ENCODE measurements around the gene GRIA1.

The GRIA1 gene

GRCh38 chr5:153630546-153630945, 140.1 kb downstream of the GRIA1 start:
- ATAC-seq (peak; percentile 14), DNase-seq (ENCODE audit: low spot score in 2 of 2) (no peak)
- Mint-ChIP-seq H3K4me1 (no peaks in the 10 kb centered on the region), H3K9me3 (peaks cover 3% of the 10 kb centered on the region), H3K4me3 (no peak overlapping the region), H3K36me3 (no peaks in the 10 kb centered on the region), H3K27ac (no peak overlapping the region)

GRCh38 chr5:153632748-153633290, 142.3 kb downstream of the GRIA1 start:
- no peaks in the 10 kb centered on the region for H3K36me3 Mint-ChIP-seq
- no peak overlapping the region for H3K4me3 Mint-ChIP-seq
- peaks cover 3% of the 10 kb centered on the region for H3K9me3 Mint-ChIP-seq
- ATAC-seq (no peak), DNase-seq (ENCODE audit: low spot score in 2 of 2) (no peak)
- no peaks in the 10 kb centered on the region for H3K4me1 Mint-ChIP-seq
- no peak overlapping the region for H3K27ac Mint-ChIP-seq

- no peak for ATAC-seq
- no peak overlapping the region for H3K27ac Mint-ChIP-seq
- no peaks in the 10 kb centered on the region for H3K4me1 Mint-ChIP-seq
- no peaks in the 10 kb centered on the region for H3K36me3 Mint-ChIP-seq
- DNase-seq (ENCODE audit: low spot score in 2 of 2) = no peak
- H3K4me3 Mint-ChIP-seq = no peak overlapping the region
- H3K9me3 Mint-ChIP-seq = peaks cover 3% of the 10 kb centered on the region
These were observed 146.4 kb downstream of the GRIA1 start for GRCh38 chr5:153636670-153637451.

- no peak overlapping the region for H3K27ac Mint-ChIP-seq
- no peaks in the 10 kb centered on the region for H3K36me3 Mint-ChIP-seq
- no peaks in the 10 kb centered on the region for H3K4me1 Mint-ChIP-seq
These were observed 149.8 kb downstream of the GRIA1 start for GRCh38 chr5:153640293-153640692.

DNA sequence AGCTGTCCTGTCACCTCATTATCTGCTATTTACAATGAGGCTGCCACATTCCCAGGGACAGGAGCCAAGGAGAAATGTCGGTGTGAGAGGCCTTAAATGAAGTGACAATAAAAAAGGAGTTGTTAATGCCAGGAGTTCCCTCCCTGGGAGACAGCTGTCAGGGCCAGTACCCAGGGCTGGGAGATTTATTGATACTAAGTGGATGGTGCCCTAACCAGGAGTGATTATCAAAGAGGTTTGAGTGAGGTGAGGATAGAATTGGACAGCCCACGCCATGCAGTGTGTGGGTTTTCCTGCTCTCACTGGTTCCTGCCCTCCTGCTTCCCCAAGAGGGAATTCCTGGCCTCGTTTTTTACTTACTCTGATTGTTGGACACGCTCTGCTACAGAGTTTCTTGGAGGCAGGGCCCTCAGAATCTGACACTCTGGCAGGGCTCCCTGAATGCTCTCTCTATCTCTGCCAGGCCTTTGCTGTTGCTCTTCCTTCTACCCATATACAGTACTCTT, 150.8 kb downstream of the GRIA1 start:
- Mint-ChIP-seq H3K27ac (no peak overlapping the region), H3K4me1 (no peaks in the 10 kb centered on the region)
- ATAC-seq = no peak

More at GRCh38 chr5:153640293-153640692, 149.8 kb downstream of the GRIA1 start:
- H3K4me3 Mint-ChIP-seq = no peak overlapping the region
- H3K9me3 Mint-ChIP-seq = no peaks in the 10 kb centered on the region
- ATAC-seq (no peak), DNase-seq (ENCODE audit: low spot score in 2 of 2) (no peak)

GRCh38 chr5:153654504-153655200, 164.2 kb downstream of the GRIA1 start:
- Mint-ChIP-seq H3K36me3 (no peaks in the 10 kb centered on the region), H3K4me3 (no peak overlapping the region), H3K9me3 (no peaks in the 10 kb centered on the region), H3K27ac (no peak overlapping the region), H3K4me1 (no peaks in the 10 kb centered on the region)
- DNase-seq (ENCODE audit: low spot score in 2 of 2) (no peak), ATAC-seq (no peak)

More for the DNA sequence above, 150.8 kb downstream of the GRIA1 start:
- Mint-ChIP-seq H3K4me3 (no peak overlapping the region), H3K9me3 (no peaks in the 10 kb centered on the region), H3K36me3 (no peaks in the 10 kb centered on the region)
- no peak for DNase-seq (ENCODE audit: low spot score in 2 of 2)

GRCh38 chr5:153655201-153655510, 164.7 kb downstream of the GRIA1 start:
- DNase-seq (ENCODE audit: low spot score in 2 of 2) (no peak), ATAC-seq (no peak)
- no peak overlapping the region for H3K4me3 Mint-ChIP-seq
- no peaks in the 10 kb centered on the region for H3K4me1 Mint-ChIP-seq
- no peaks in the 10 kb centered on the region for H3K9me3 Mint-ChIP-seq
- no peaks in the 10 kb centered on the region for H3K36me3 Mint-ChIP-seq
- no peak overlapping the region for H3K27ac Mint-ChIP-seq

DNA sequence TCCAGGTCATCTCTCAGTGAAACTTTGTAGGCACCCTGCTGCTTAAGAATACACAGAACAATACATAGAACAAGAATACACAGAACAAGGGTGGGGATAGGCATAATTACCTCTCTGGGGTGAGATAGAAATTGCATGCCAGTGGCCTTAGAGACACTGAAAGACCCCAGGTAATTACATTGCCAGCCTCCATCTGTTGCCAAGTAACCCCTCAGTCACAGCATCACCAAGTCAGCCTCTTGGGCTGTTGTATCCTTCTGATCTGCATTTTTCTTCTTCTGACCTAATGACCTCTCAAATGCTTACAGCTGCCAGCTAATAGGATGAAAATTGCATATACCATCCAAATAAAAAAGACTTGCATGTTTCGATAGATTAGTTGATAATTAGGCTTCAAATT, 167.7 kb downstream of the GRIA1 start:
- H3K4me3 Mint-ChIP-seq = no peak overlapping the region
- ATAC-seq = no peak
- no peak overlapping the region for H3K27ac Mint-ChIP-seq
- peaks cover 2% of the 10 kb centered on the region for H3K9me3 Mint-ChIP-seq
- no peaks in the 10 kb centered on the region for H3K4me1 Mint-ChIP-seq
- no peaks in the 10 kb centered on the region for H3K36me3 Mint-ChIP-seq
- DNase-seq (ENCODE audit: low spot score in 2 of 2) = no peak

GRCh38 chr5:153658606-153659005, 168.1 kb downstream of the GRIA1 start:
- no peaks in the 10 kb centered on the region for H3K36me3 Mint-ChIP-seq
- no peak overlapping the region for H3K4me3 Mint-ChIP-seq
- H3K4me1 Mint-ChIP-seq = no peaks in the 10 kb centered on the region
- DNase-seq (ENCODE audit: low spot score in 2 of 2) (no peak), ATAC-seq (no peak)
- H3K9me3 Mint-ChIP-seq = peaks cover 2% of the 10 kb centered on the region
- H3K27ac Mint-ChIP-seq = no peak overlapping the region

DNA sequence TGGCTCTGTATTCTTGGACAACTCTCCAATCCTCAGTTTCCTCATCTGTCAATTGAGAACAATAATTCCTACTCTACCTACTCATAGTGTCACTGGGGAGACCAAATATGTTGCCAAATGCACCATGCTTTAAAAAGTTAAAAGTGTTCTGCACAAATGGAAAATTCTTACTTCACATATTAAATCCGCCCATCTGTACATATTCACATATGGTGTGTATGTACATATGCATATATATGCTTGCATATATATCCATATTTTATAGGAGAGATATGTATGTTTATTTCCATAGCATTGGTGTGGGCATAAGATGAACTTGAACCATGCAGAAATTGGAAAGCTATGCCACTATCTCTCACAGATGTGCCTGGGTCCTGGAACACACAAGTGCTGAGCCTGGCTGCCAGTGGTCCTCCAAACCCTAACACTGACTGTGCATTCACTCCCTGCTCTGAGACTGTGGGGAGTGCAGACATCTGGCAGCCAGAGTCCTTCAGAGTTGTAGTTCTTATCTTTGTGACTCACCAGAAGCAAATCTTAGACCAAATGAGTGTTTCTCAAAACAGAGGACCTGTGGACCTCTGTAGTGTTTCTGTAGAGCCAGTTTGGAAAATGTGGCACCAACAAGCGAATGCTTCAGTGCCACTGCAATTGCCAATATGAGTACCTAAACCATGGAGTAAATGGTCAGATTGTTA, 168.7 kb downstream of the GRIA1 start:
- DNase-seq (ENCODE audit: low spot score in 2 of 2) (no peak), ATAC-seq (no peak)
- no peaks in the 10 kb centered on the region for H3K36me3 Mint-ChIP-seq
- H3K9me3 Mint-ChIP-seq = peaks cover 2% of the 10 kb centered on the region
- H3K4me1 Mint-ChIP-seq = no peaks in the 10 kb centered on the region
- H3K27ac Mint-ChIP-seq = no peak overlapping the region
- no peak overlapping the region for H3K4me3 Mint-ChIP-seq

GRCh38 chr5:153660919-153661318, 170.4 kb downstream of the GRIA1 start:
- Mint-ChIP-seq H3K27ac (no peak overlapping the region), H3K9me3 (peaks cover 2% of the 10 kb centered on the region), H3K4me3 (no peak overlapping the region), H3K4me1 (no peaks in the 10 kb centered on the region), H3K36me3 (no peaks in the 10 kb centered on the region)
- no peak for DNase-seq (ENCODE audit: low spot score in 2 of 2)
- no peak for ATAC-seq

- DNase-seq (ENCODE audit: low spot score in 2 of 2) = no peak
- Mint-ChIP-seq H3K36me3 (no peaks in the 10 kb centered on the region), H3K4me3 (no peak overlapping the region), H3K27ac (no peak overlapping the region), H3K9me3 (peaks cover 4% of the 10 kb centered on the region), H3K4me1 (no peaks in the 10 kb centered on the region)
- ATAC-seq = no peak
These were observed 171.4 kb downstream of the GRIA1 start for GRCh38 chr5:153661897-153662296.

DNA sequence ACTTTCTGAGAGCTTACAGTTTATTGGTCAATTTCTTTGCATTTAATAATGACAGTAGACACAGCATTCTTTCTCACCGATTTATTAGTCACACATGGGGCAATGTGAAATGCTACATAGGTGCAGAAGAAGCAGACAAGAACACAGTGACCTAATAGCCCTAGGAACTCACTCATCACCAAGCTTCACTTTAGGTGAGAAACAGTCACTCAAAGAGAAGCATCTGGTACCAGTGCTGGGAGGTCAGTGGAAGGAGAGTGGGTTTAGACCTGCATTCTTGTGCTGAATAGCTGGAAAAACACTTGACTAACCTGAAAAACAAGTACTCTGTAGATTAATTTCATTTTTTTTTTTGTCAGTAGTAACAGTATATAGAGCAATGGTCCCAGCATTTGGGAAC, 179.6 kb downstream of the GRIA1 start:
- no peak overlapping the region for H3K4me3 Mint-ChIP-seq
- peaks cover 6% of the 10 kb centered on the region for H3K9me3 Mint-ChIP-seq
- H3K4me1 Mint-ChIP-seq = no peaks in the 10 kb centered on the region
- ATAC-seq (no peak), DNase-seq (ENCODE audit: low spot score in 2 of 2) (no peak)
- no peak overlapping the region for H3K27ac Mint-ChIP-seq
- H3K36me3 Mint-ChIP-seq = no peaks in the 10 kb centered on the region

DNA sequence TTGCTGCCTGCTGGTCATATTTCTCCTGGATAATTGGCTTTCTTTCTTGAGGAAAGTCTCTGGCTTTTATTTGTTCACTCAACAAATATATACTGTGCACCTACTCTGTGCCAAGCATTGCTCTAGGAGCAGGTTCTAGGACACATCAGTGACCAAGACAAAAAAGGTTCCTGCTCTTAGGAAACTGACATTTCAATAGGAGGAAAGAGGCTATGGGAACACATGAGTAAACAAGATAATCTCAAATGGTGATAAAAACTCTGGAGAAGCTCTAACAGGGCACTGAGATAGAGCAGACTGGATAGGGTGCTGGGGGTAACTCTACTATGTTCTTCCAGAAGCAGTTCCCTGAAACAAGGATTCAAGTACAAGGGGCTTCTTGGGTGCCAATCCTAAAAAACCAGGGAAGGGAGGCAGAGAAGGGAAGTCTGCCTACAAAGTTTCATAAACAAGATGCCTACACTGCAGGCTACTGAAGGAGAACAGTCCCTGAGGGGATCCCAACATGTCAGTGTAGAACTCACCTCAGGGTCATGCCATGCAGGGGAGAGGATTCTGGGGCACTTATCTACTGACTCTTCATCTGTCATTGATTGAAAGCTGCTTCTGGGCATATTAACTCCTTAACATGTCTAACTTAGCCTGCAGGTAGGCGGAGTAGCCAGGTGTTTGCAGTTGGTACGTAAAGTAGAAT, 181.3 kb downstream of the GRIA1 start:
- no peak overlapping the region for H3K4me3 Mint-ChIP-seq

More for the DNA sequence above, 181.3 kb downstream of the GRIA1 start:
- ATAC-seq (no peak), DNase-seq (ENCODE audit: low spot score in 2 of 2) (no peak)
- H3K27ac Mint-ChIP-seq = no peak overlapping the region
- no peaks in the 10 kb centered on the region for H3K36me3 Mint-ChIP-seq
- H3K4me1 Mint-ChIP-seq = no peaks in the 10 kb centered on the region
- peaks cover 4% of the 10 kb centered on the region for H3K9me3 Mint-ChIP-seq
